GM12874 (cell line): ENCODE data around the gene CACNG5.

Experiments
- CTCF ChIP-seq: IDR thresholded peaks from 2 replicates; pipeline ENCODE4 v1.5.1; 2011; ENCODE audit warnings: low read depth, mild to moderate bottlenecking, control low read depth, low read length, moderate library complexity; ENCODE audit not compliant: insufficient read depth

Gene CACNG5

GRCh38 chr17:66834919-66835454, at the start of gene CACNG5:
Gene CACNG5 (plus strand): TSS chr17:66835117. CDS start chr17:66877333, 42,216 bp downstream.
- no peak for TF ChIP-seq CTCF

GRCh38 chr17:66786107-66786506, 48.8 kb upstream of the CACNG5 start:
- TF ChIP-seq CTCF, result no peak

GRCh38 chr17:66787914-66788313, 47.0 kb upstream of the CACNG5 start:
- TF ChIP-seq CTCF, result no peak

GRCh38 chr17:66789093-66789492, 45.8 kb upstream of the CACNG5 start:
- no peak for TF ChIP-seq CTCF

- no peak for TF ChIP-seq CTCF
Observed at GRCh38 chr17:66789961-66790437, 44.9 kb upstream of the CACNG5 start.

GRCh38 chr17:66790501-66791061, 44.3 kb upstream of the CACNG5 start:
- no peak for TF ChIP-seq CTCF

GRCh38 chr17:66791347-66791746, 43.6 kb upstream of the CACNG5 start:
- TF ChIP-seq CTCF, result no peak
